OCI-LY7 (cell line): ENCODE data around the gene SHH. TPM values are rescaled to one million over a fixed set of nuclear protein-coding genes. Genes with fewer than 3 reads are reported as not detected.
A peak's percentile ranks its signal among the peaks of the same experiment; 100 is the strongest.

Experiments used
- BruUV-seq: library from RNA; stranded (reverse); fragments of 400-500 nt; replicated peaks from 2 replicates; lab custom pipeline; 2021; lab: Mats Ljungman, UMichigan
- CTCF ChIA-PET: fragments of 300-600 bp; sonication (Branson Sonifier 250); formaldehyde crosslinking; loops from one replicate; lab custom pipeline; 2022; ENCODE audit warnings: antibody characterized with exemption; ENCODE audit not compliant: unreplicated experiment; lab: Charles Lee
- POLR2A ChIA-PET: fragments of 300-600 bp; sonication (Branson Sonifier 250); formaldehyde crosslinking; loops from one replicate; lab custom pipeline; 2022; ENCODE audit warnings: antibody characterized with exemption; lab: Charles Lee
- DNase-seq: peaks from one replicate; pipeline ENCODE4 v3.0.0-alpha.2; 2015; ENCODE audit warnings: low spot score
- H2AFZ ChIP-seq: fragments of 200-600 bp; sonication (generic), shearing (Covaris generic); 2 replicates; pipeline ENCODE4 v1.6.1; 2014; ENCODE audit warnings: mild to moderate bottlenecking, antibody characterized with exemption, low read length, moderate library complexity
- H3K27ac ChIP-seq: fragments of 200-600 bp; sonication (generic); 2 replicates; pipeline ENCODE4 v1.5.1; 2014; ENCODE audit warnings: mixed run types, low read depth, mild to moderate bottlenecking, moderate library complexity, low read length, inconsistent platforms; ENCODE audit not compliant: poor library complexity, severe bottlenecking
- H3K36me3 ChIP-seq: fragments of 200-600 bp; sonication (generic); 2 replicates; pipeline ENCODE4 v1.6.1; 2014; ENCODE audit warnings: mild to moderate bottlenecking, antibody characterized with exemption, low read length, moderate library complexity, mixed read lengths; ENCODE audit not compliant: insufficient read depth
- H3K4me1 ChIP-seq: fragments of 200-600 bp; sonication (generic); 2 replicates; pipeline ENCODE4 v1.5.1; 2014; ENCODE audit warnings: mild to moderate bottlenecking, low read length; ENCODE audit not compliant: insufficient read depth, poor library complexity, severe bottlenecking
- H3K4me2 ChIP-seq: fragments of 200-600 bp; sonication (generic); 2 replicates; pipeline ENCODE4 v1.6.1; 2014; ENCODE audit warnings: mild to moderate bottlenecking, low read length
- H3K4me3 ChIP-seq: fragments of 200-600 bp; sonication (generic); 2 replicates; pipeline ENCODE4 v1.5.1; 2014; ENCODE audit warnings: mild to moderate bottlenecking, low read depth, low read length; ENCODE audit not compliant: poor library complexity, severe bottlenecking
- H3K79me2 ChIP-seq: fragments of 200-600 bp; sonication (generic); 2 replicates; pipeline ENCODE4 v1.6.1; 2016; ENCODE audit warnings: low read depth, mild to moderate bottlenecking, low read length, moderate library complexity, mixed read lengths; ENCODE audit not compliant: insufficient read depth
- H3K9me2 ChIP-seq: fragments of 200-600 bp; sonication (generic); 2 replicates; pipeline ENCODE4 v1.6.1; 2016; ENCODE audit warnings: mild to moderate bottlenecking, low read length, mixed read lengths; ENCODE audit not compliant: insufficient read depth
- H3K9me3 ChIP-seq: fragments of 200-600 bp; sonication (generic); 2 replicates; pipeline ENCODE4 v1.6.1; 2014; ENCODE audit warnings: mild to moderate bottlenecking, mixed run types, low read length, mixed read lengths
- H4K20me1 ChIP-seq: fragments of 200-600 bp; sonication (generic); 2 replicates; pipeline ENCODE4 v1.6.1; 2014; ENCODE audit warnings: mild to moderate bottlenecking, antibody characterized with exemption, low read length, moderate library complexity, mixed read lengths; ENCODE audit not compliant: insufficient read depth
- EZH2phosphoT487 ChIP-seq: fragments of 200-600 bp; sonication (generic); IDR thresholded peaks from 2 replicates; pipeline ENCODE4 v1.6.1; 2018; ENCODE audit warnings: low read depth, borderline replicate concordance, mild to moderate bottlenecking, mixed run types, antibody characterized with exemption, low read length, moderate library complexity, mixed read lengths
- intact Hi-C: fragments of 100-400 bp; cut with micrococcal nuclease; formaldehyde crosslinking; loops from one replicate; pipeline ENCODE4 v1.10.0; 2022; ENCODE audit not compliant: unreplicated experiment
- total RNA-seq, 2 experiments: library from RNA; depleted of rRNA in 1 of 2; stranded (reverse); fragments of >200 nt in 1 of 2; shearing (Covaris generic) in 1 of 2; gene quantifications; 2 replicates each; pipeline ENCODE4 v1.2.3, GENCODE V29; 2014 to 2022
- TF ChIP-seq, protein P1 (sequence below): fragments of 200-600 bp; sonication (generic); conservative IDR thresholded peaks from 2 replicates; pipeline ENCODE4 v1.5.1; 2014; ENCODE audit warnings: mild to moderate bottlenecking, antibody characterized with exemption, low read length, moderate library complexity, mixed read lengths

Gene SHH
- total RNA-seq, 2 experiments from 2014 or later, result not detected

DNA sequence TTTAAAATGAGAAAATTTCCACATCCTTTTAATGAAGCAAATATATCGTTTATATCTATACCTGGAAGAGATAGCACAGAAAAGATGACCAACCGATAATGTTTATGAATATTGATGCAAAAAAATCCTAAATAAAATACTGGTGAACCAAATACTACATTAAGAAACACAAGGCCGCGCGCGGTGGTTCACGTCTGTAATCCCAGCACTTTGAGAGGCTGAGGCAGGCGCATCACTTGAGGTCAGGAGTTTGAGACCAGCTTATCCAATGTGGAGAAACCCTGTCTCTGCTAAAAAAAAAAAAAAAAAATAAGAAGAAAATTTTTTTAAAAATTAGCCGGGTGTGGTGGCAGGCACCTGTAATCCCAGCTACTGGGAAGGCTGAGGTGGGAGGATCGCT is 25.8 kb downstream of the SHH start:
- TSS peak; percentile 44 for BruUV-seq

DNA sequence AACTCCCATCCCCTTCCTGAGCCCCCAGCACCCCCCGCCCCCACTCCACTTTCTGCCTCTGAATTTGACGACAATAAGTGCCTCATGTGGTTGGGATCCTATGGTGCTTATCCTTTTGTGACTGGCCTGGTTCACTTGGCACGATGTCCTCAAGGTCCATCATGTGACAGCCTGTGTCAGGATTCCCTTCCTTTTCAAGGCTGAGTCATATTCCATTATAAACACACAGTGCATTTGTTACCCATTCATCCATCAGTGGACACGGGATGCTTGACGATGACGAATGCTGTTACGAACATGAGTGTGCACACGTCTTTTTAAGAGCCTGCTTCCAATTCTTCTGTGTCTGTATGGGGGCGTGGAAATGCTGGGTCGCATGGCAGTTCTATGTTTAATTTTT is 26.7 kb downstream of the SHH start:
- Histone ChIP-seq H3K79me2 (no peaks in the 10 kb centered on the region), H3K36me3 (peaks cover 31% of the 10 kb centered on the region), H3K27ac (no peak overlapping the region), H3K4me2 (no peak overlapping the region), H3K4me3 (no peak overlapping the region), H3K9me2 (no peaks in the 10 kb centered on the region), H3K9me3 (no peaks in the 10 kb centered on the region), H4K20me1 (no peaks in the 10 kb centered on the region), H3K4me1 (no peaks in the 10 kb centered on the region), H2AFZ (no peak overlapping the region)
- no peak for TF ChIP-seq EZH2phosphoT487
- TF ChIP-seq, protein P1, sequence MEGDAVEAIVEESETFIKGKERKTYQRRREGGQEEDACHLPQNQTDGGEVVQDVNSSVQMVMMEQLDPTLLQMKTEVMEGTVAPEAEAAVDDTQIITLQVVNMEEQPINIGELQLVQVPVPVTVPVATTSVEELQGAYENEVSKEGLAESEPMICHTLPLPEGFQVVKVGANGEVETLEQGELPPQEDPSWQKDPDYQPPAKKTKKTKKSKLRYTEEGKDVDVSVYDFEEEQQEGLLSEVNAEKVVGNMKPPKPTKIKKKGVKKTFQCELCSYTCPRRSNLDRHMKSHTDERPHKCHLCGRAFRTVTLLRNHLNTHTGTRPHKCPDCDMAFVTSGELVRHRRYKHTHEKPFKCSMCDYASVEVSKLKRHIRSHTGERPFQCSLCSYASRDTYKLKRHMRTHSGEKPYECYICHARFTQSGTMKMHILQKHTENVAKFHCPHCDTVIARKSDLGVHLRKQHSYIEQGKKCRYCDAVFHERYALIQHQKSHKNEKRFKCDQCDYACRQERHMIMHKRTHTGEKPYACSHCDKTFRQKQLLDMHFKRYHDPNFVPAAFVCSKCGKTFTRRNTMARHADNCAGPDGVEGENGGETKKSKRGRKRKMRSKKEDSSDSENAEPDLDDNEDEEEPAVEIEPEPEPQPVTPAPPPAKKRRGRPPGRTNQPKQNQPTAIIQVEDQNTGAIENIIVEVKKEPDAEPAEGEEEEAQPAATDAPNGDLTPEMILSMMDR, result no peak
- no TSS peak for BruUV-seq
- CTCF ChIA-PET, result interaction anchor here (0.5 kb wide), 1 partner anchor 878 kb away, joined by 3 read pairs; no protein-coding TSS in a partner anchor
- intact Hi-C loops, result no loop called here
- POLR2A ChIA-PET, result interaction anchor here (0.6 kb wide), 1 partner anchor 975 kb away, joined by 3 read pairs; no protein-coding TSS in a partner anchor
- DNase-seq, result no peak

More for the DNA sequence above, 25.8 kb downstream of the SHH start:
- TF ChIP-seq EZH2phosphoT487, result no peak
- TF ChIP-seq, protein P1, result no peak
- no peak overlapping the region for H3K27ac ChIP-seq
- intact Hi-C loops, result no loop called here
- no peaks in the 10 kb centered on the region for H3K9me2 ChIP-seq
- ChIA-PET POLR2A (interaction anchor here (0.6 kb wide), 1 partner anchor 974 kb away, joined by 3 read pairs; no protein-coding TSS in a partner anchor), CTCF (no interaction called here)
- DNase-seq, result no peak
- no peak overlapping the region for H3K4me3 ChIP-seq
- H3K79me2 ChIP-seq, result no peaks in the 10 kb centered on the region
- no peak overlapping the region for H3K4me2 ChIP-seq
- no peaks in the 10 kb centered on the region for H4K20me1 ChIP-seq
- H3K9me3 ChIP-seq, result no peaks in the 10 kb centered on the region
- no peak overlapping the region for H2AFZ ChIP-seq
- peaks cover 24% of the 10 kb centered on the region for H3K36me3 ChIP-seq
- H3K4me1 ChIP-seq, result no peaks in the 10 kb centered on the region

DNA sequence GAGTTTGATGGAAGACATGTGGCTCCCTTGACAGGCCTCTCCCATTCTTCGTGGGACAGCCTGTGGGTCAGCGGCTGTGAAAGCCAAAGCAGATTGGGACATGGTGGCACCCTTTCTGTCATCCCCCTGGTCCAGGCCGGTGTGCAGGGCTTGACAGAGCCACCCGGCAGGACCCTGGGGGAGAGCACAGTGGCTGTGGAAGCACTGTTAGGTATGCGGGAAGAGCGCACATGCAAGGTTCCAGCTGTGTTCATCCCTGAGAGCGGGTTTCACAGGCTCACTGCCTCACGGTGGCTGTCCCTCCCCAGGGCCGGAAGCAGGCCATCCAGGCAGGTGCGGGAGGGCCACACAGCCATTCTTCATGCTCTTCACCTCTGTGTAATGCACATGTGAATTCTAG is 29.8 kb downstream of the SHH start:
- no TSS peak for BruUV-seq
- H3K36me3 ChIP-seq, result peaks cover 51% of the 10 kb centered on the region
- H3K4me3 ChIP-seq, result no peak overlapping the region
- H3K4me1 ChIP-seq, result no peaks in the 10 kb centered on the region
- TF ChIP-seq EZH2phosphoT487, result no peak
- TF ChIP-seq, protein P1, result no peak
- CTCF ChIA-PET, result no interaction called here
- no peak overlapping the region for H2AFZ ChIP-seq
- DNase-seq, result no peak
- peaks cover 2% of the 10 kb centered on the region; the same call in 1 of the 2 replicates for H4K20me1 ChIP-seq
- H3K79me2 ChIP-seq, result no peaks in the 10 kb centered on the region
- POLR2A ChIA-PET, result no interaction called here
- intact Hi-C loops, result no loop called here
- H3K9me3 ChIP-seq, result no peaks in the 10 kb centered on the region
- no peak overlapping the region for H3K4me2 ChIP-seq
- no peak overlapping the region for H3K27ac ChIP-seq
- no peaks in the 10 kb centered on the region for H3K9me2 ChIP-seq
